Measurements from ENCODE around the gene SMAD6.
"Not testable (repeated sequence)": the region's sequence is repeated elsewhere in the genome, so short reads cannot be mapped to it uniquely, and the experiment has no call there.

The SMAD6 gene

DNA sequence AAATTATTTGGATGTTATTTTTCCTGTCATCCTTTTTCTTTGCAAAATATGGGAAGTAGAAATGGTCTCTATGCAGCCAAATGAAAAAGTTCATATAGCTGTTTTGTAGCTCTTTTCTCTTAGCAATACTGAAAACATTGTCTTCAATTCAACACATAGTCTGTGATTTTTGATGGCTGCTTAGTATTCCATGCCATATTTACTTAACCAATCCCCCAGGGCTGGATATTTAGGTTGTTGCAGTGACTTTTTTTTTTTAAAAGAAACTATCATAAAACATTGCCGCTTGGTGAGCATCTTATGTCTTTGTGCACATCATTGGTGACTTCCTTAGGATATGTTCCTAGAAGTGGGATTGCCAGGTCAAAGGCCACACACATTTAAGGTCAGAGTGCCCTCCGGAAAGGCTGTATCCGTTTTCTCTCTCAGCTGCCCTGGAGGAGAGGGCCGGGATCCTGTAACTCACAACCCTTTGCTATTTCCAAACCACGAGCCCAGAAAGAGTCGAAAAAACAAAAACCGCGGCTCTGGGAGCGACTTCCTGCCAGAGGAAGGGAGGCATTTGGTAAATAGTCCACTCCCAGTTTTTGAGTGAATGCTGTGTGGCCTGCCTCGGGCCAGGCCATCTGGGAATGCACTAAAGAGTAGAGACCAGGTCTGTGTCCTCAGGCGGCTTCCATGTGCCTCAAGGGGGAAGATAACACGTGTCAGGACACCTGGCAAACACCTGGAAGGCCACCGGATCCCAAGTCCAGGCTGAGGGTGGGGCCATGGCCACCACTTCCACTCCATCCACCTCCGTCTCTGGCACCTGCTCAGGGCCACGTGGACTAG lies 41.9 kb downstream of the SMAD6 start:
- no peak for DNase-seq

DNA sequence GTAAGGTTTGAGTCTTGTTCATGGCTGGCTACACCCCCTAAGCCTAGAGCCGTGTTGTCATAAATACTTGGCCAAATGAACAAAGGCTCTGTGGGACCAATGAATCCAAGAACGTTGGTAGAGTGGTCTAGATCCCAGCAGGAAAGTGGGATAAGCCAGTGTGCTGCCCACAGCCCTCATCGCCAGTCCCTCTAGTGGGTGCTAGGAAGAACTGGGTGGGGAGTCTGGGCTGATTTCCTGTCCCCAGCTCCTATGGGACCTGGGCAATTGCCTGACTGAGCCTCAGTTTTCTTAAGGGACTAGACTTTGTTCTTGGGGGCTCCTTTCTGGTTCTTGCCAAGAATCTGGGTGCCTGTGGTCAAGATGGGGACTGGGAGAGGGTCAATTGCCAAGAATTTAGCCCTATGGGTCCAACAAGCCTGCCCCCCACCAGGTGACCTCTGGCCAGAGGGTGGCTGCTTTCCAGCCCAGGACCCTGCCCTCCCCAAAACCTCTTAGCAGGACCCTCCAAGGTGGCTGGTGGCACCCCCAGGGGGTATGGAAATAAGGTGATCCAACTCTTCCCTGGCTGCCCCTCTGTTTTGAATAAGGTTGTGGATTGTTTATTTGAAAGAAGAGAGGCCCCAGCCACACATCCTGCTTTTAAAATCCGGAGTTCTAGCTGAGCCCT lies 42.7 kb downstream of the SMAD6 start:
- no peak for DNase-seq

DNA sequence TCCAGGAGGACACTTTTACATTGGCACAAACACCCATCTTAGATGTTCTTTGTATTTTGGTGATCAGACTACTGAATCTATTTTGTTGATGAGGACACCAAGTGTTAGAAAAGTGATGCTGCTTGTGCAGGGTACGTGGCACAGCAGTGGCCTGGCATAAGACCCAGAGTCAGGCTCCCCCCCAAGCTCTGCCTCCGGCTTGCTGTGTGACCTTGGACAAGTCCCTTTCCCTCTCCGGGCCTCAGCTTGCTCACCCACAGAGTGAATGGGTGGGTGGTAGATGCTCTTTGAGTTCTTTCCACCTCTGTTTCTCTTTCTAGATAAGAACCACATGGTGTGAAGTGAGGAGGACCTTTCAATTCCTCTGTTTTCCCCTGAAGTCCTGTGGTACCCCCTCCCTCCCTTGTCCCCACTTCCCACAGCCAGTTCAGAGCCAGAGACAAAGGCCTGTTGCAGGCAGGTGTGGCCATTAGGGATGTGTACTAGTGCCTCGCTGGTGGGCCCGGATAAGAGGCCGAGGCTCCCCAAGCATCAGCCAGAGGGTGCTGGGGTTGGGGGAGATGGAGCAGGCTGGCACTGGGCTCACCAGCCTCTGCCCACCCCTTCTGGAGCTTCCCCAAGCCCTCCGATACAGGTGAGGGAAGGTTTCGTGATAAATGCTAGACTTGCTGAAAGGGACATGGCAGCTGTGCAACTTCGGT lies 43.6 kb downstream of the SMAD6 start:
- no peak for DNase-seq

DNA sequence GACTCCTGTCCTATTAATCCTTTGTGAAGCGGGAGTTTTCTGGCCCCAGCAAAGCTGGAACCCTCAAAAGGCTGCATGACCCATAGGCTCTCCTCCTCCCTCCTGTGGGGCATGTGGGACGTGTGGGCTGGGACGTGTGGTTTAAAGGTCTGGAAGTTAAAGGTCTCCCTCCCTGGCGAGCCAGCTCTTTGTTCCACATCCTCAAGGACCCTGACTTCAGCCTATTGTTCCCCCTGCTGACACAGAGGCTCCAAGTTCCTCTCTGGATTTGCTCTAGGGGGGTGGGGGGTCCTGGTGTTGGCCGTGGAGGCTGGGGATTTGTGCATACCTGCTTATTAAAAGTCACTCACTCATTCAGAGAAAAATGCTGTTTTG lies 44.2 kb downstream of the SMAD6 start:
- DNase-seq = no peak

DNA sequence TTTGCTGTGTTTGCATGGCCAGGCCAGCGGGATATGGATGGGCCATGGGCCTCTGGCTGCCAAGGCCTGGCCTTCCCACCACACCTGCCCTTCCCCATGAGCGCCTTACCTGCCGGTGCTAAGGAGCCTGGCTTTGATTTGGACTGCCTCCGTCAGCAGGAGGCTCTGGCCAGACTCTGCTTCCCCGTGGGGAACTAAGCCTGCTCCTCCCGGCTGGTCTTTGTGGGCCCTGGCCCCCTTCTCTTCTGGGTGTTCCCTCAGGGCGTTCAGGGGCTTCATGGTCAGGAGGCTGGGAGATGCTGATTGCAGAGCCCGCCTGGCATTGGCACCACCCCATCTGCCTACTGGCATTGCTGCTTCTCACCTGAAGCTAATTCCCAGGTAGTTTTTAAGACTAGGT lies 45.2 kb downstream of the SMAD6 start:
- DNase-seq = no peak

DNA sequence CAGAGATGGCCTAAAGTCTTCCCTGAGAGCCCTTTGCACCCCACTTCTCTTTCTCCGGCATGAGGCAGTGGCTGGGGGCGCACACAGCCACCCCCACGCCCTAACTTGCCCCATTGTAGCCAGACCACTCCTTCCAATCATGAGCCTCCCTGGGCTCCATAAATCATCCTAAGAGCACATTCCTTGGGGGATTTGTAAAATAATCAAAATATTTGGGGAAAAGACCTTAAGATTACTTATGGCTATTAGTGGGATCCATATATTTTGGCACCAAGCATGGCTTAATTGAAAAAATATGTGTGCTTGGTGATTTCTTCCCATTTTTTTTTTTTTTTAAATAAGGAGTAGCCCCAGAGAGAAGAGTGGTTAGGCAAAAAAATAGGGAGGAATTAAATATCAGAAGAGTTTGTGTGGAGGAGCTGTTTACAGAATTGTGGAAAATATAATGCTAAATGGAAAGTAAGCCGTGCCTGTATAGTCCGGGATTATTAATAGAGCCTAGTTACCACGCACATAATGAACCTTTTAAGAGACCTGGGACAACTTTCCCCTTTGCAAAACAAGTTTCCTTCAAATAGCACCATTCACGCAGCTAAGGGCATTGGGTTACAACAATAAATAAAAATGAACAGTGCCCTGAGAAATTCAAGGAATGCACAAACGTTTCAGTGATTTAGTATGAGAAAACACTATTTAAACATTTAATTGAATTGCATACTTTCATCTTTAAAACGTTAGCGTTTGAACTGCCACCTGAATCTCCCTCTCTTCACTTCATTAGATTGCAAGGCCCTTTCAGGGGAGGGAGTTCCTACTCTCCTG lies 46.1 kb downstream of the SMAD6 start:
- DNase-seq = no peak

DNA sequence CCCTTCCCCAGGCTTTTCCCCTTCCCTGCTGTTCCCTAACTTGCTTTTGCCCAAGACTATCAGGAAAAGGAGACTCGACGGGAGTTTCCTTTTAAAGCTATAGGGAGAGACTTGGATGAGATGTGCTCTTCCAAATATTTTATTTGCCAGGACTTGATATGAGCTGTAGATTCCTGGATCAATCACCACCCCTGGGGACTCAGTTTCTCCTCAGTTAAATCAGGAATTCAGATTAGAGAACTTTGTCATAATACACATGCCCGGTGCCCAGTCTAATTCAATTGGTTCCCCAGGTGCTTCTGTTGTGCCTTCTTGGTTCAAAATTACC lies 46.6 kb downstream of the SMAD6 start:
- no peak for DNase-seq

DNA sequence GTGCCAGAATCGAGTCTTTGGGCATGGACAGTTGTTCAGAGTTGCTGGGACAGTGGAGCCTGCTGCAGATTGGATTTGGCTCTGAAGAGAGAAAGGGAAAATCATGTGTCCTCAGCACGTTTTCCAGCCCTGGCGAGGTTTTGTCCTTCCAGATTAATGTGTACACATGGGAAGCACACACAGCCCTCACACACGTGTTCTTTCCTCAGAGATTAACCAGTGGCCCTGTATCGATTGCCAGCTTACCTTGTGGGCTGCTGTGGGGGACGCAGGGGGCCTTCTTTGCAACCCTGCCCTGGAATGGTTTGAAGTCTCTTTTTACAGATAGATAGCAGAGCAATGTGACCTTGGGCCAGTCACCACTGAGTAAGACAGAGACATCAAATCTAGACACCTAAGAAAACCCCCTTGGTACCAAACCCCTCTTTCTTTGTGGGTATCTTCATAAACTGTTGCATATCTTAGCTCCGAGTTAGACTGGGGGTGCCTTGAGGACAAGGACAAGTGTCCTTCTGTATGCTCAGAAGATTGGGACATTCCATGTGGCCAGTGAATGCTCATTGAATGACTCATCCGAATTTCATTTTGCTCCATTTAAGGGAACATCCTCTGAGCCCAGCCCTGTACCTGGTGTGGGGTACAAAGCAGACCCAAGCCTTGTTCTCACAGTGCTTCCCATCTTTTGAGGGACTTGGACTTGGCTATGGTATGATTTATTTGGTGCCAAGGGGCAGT lies 48.0 kb downstream of the SMAD6 start:
- no peak for DNase-seq

DNA sequence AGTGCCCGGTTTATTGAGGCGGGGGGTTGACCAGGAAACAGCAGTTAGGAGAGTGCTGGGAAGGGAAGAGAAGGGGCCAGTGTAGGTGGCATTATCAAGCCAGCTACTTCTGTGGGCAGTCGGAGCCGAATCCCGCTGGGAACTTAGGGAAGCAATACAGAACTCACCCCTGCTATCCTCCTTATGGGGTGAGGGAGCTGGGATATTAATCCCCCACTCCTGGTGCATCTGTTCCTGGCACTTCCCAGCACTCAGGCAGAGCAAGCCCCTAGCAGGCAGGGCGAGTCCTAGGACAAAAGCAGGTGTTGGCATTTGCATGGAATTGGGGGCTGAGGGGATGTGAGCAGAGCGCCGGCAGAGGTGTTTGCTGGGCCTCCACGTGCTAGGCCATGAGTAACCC lies 48.6 kb downstream of the SMAD6 start:
- DNase-seq = no peak

DNA sequence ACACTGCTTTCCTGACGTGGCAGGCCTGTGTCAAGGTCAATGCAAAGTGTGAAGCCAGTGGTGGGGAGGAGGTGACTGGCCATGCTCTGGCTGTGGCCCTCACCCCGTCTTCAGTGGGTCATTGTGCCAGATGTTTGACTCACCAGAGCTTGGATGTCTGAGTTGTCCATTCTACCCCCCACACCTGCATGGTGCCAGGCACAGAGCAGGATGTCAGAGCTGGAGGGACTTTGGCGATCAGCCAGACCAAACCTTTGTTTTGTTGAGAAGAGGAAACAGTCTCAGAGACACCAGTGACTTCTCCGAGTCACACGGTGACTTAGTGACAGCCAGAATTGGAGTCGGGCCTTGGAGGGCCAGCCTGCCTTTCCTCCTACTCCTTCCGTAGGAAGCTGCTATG lies 49.5 kb downstream of the SMAD6 start:
- DNase-seq = no peak

DNA sequence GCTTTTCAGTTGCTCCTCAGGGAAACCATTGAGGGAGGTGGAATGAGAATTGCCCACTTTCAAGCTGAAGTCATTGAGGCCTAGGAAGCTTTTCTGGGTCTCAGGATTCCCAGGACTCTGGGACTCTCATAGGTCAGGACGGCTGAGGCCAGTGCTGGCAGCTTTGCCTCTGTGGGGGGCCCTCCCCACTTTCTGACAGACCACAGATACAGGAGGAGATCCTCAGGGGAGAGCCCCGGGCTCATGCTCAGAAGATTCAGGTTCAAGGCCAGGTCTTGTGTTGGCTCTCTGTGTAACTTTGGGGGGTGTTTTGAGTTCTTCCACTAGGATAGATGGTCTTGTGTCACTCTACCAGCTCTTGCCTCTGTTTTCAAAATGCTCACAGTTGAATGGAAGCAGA lies 50.0 kb downstream of the SMAD6 start:
- DNase-seq = no peak

DNA sequence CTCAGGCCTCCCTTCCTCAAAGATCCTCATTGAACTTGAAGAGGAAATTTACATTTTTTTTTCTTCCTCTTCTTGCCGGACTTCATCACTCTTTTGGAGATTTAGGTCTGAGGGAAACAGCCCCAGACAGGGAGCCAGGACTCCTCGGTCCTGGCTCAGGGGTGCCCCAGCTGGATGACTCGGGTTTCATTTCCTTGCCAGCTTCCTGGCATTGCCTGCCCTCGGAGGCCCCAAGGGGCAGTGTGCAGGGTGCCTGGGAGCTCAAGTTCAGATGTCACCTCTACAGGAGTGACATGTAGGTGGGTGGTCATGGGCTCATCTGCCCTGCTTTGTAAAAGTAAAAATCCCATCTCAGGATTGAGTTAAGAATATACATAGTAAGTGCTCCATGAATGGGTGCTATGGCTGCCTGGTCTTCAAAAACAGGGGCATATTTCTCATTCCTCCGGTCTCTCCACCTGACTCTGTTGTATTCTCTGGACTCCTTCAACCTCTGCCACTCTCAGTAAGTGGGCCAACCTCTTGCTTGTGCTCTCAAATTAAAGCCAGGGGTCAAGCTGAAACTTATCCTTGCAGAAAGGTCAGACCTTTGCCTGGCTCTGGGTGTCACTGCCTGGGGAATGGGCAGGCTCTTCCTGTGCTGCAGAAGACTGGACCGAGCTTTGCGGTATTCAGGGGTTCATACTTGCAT lies 51.8 kb downstream of the SMAD6 start:
- no peak for DNase-seq

DNA sequence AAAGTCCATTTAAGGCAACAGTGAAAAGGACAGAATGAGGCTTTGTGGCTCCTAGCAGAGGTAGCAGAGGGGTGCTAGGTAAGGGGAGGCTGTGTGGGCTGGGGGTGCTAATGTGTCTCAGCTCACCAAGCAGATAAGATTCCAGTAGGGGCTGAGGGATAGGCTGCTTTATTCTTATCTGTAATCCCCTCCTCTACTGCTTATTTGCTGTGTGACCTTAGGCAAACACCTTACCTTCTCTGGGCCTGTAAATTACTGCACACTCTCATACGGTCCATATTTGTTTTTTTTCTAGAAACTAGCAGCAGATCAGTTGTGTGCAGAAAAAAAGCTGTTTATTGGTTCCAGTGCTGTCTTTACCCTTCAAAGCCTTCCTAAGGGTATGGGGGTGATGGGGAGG lies 52.8 kb downstream of the SMAD6 start:
- DNase-seq = no peak

DNA sequence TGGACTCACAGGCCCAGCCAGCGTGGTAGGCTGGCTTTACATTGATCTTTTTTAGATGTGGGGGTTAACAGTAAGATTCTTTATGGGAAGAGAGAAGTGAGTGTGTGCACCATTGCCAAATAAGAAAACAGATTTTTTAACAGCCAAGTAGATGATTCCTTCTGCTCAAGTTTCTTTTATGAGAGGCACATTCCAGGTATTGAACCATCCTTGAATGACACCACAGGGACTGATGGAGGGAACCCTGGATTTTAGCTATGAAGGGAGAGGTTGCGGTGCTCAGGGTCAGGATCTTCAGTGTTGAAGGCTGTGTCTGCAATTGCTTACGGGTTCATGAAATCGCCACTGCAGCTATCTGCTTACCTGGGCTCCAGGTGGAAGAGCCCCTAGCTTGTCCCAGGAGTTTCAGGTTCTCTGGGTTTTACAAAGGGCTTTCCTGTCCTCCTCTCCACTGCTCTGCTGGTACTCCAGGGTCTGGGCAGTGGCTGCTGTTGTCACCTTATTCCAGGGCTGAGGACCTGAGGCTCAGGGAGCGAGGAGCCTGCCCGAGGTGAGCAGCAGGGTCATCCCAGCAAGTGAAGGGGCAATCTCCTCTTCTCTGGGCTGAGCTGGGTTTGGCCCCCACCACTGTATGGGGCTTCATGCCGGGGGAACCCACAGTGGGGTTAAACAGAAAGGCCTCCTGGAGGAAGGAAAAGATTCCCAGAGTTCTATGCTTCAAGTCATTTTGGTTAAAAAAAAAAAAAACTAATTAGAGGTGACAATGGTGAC lies 53.4 kb downstream of the SMAD6 start:
- DNase-seq = no peak

DNA sequence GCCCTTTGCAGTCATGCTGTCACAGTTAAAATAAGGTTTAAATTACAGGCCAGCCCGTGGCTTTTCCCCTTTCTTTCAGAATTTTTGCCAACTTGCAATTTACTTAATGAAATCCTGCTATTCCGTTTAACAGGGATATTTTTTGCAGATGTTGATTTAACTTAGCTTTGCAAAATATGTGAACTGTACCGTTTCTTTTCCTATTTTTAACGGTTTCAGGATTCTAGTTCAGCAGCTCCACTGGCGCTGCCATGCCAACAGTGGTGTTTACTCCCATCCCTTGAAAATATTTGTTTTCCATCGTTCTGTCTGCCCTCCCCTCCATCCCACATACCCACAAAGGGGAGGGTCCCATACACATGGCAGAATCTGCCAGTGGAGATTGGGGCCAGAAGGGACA lies 54.3 kb downstream of the SMAD6 start:
- DNase-seq = no peak

DNA sequence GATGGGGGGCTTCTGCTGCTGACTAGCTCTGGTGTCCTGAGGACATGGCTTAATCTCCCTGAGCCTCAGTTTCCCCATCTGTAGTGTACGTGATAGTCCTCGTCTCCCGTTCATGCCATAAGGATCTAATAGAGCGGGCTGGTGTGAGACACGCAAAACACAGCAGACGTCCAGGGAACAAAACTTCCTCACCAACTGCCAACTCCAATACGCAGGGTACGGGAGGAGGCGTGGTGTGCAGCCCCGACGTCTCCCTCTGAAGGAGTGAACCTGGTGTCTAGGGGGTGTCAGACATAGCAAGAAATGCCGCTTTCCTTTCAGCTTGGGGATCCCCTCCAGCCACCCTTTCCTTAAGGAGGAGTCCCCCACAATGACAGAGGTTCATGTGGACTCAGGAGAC lies 55.0 kb downstream of the SMAD6 start:
- no peak for DNase-seq

DNA sequence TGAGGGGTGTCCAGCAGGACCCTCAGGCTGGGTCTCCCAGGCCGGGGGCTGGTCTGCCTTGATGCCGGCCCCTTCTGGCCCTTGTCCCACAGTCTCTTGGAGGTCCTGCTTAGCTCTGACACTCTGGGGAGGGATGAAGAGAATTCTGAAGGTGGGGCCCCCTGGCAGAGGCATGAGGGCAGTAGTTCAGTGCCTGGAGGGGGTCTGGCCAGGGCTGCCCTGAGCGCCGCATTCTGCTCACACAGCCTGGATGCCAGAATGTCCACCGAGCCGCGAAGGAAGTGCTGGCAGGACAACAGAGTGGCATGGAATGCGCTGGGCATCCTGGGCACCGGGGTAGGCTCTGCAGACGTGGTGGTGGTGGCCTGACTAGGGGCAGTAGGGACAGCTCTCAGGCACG lies 55.5 kb downstream of the SMAD6 start:
- no peak for DNase-seq

DNA sequence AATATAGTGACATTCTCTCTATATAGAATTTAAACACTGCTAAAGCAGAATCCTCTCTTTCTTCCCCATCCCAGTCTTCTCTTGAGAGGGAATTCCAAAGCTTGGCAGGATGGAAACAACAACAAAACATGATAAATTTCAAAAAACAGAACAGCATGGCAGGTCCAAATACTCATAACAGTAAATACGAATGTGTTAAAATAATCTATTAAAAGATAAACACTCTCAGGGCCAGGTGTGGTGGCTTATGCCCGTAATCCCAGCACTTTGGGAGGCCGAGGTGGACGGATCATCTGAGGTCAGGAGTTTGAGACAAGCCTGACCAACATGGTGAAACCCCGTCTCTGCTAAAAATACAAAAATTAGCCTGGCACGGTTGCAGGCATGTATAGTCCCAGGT lies 56.2 kb downstream of the SMAD6 start:
- not testable (repeated sequence) for DNase-seq

DNA sequence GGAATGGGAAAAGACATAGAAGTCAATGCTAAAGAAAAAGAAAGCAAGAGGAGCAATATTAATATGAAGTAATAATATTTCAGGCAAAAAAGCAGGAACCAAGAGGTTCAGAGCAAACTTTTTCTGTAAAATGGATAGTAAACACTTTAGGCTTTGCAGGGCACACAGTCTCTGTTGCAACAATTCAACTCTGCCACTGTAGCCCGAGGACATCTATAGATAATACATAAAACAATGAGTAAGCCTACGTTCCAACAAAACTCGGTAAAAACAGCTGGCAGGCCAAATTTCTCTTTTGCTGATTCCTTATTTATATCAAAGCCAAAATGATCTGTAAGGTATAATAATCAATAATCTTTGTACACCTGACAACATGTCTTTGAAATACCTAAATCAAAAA lies 56.8 kb downstream of the SMAD6 start:
- no peak for DNase-seq

DNA sequence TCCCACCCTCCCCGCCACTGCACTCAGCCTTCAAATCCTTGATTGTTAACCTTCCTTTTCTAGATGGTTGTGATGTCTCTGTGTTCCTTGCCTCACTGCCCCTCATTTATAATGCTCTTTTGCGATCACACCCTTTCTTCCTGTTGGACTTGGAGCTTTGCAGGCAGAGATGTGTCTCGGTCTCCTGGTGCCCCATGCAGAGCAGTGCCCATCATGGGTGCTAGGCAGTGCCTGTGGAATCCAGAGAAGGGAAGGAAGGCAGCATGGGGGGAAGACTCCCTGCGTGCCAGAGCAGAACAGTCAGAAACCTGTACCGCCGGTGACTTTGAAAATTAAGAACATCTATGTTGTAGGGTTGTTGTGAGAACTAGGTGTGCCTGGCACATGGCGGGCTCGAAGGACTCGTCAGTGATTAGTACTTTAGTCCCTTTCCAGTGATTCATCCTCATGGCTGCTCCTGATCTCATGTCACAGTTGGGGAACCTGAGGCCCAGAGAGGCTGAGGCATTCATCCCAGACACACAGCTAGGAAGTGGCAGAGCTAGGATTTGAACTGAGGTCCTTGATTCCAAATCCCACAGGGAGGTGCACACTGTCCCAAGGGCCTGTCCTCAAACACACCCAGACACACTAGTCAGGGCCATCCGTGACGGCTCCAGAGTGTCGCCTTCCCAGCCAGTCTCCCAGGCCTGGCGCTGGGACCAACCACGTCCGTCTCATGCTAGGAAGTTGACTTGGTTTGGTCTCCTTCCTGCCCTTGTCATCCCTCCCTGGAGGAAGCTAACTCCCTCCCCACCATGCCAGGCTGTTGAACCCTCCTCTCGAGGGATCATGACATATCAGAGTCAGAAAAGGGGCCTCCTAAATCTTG lies 58.3 kb downstream of the SMAD6 start:
- no peak for DNase-seq

Data from activated effector memory CD4-positive, alpha-beta T cell treated with Interleukin-2 at 50 U/mL for 16 hours (primary cell).